HG03354 (cell line): ENCODE data around the gene AQP2.

Source experiments
- ATAC-seq: cut with Tn5 transposase; IDR thresholded peaks from one replicate; pipeline ENCODE4 v1.9.1; 2021; ENCODE audit warnings: mild to moderate bottlenecking; ENCODE audit not compliant: unreplicated experiment, poor library complexity, severe bottlenecking

Gene AQP2

DNA sequence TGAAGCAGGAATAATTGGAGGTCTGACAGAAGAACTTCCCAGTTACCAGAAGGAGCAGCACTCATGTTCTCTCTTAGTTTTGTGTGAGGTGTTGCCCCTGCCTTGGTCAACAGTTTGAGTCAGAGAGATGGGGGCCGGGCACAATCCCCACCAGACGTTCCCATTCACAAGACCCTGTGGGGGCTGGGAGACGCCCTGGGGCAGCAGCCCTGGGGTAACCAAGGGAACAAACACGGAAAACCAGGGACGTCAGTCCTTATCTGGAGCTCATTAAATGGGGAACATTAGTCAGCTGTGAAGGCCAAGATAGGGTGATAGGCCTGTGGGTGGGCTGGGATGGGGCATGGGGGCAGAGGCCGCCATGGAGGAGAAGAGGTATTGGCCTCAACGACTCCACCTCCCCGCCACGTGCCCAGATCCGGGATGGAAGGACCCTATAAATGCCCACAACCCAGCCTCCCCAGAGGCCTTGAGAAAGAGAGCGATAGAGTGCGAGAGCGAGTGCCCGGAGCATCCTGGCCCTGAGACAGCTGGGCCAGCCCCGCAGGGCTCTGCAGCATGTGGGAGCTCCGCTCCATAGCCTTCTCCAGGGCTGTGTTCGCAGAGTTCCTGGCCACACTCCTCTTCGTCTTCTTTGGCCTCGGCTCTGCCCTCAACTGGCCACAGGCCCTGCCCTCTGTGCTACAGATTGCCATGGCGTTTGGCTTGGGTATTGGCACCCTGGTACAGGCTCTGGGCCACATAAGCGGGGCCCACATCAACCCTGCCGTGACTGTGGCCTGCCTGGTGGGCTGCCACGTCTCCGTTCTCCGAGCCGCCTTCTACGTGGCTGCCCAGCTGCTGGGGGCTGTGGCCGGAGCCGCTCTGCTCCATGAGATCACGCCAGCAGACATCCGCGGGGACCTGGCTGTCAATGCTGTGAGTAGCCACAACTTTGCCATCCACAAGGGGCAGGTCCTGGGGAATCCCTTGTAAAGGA is at the start of gene AQP2:
Gene AQP2 (plus strand): TSS at position 465 of the 979 bp plus-strand sequence. CDS start 94 bp downstream, at position 559.
- no peak for ATAC-seq

DNA sequence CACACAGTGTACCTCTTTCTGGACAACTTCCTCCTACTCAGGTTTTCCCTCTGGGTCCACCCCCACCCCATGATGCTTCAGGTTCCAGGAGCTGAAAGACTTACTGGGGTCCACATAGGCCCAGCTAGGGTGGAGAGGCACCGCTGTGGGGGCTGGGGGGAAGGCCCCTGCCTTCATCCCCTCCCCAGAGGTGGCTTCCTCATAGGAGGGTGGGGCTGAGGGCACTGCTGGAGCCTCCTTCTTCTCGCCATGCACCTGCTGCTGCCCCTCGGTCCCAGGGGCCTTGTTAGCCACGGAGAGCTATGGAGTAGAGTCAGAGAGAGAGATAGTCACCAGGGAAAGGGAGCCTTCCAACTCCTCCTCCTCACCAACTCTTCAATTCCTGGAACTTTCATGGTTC is 49.5 kb upstream of the AQP2 start:
- ATAC-seq, result no peak

- ATAC-seq, result no peak
Measured at GRCh38 chr12:49901986-49902385, 48.6 kb upstream of the AQP2 start.

- no peak for ATAC-seq
Measured at GRCh38 chr12:49902399-49903350, 47.9 kb upstream of the AQP2 start.

DNA sequence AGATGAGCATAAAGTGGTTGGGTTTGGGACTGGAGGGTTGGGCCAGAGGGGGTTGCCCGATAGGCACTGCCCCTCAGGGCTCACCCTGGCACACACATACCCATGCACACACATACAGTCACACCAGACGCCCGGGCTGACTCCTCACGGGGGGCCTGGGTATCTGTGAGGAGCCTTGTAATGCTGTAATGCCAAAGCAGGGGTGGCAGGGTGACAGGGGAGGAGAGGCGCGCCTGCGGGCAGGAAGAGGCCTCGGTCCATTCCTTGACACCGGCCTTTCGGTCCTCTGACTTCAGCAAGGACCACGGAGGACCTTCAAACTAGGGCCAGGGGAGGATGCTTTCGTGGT is 47.2 kb upstream of the AQP2 start:
- ATAC-seq, result no peak

DNA sequence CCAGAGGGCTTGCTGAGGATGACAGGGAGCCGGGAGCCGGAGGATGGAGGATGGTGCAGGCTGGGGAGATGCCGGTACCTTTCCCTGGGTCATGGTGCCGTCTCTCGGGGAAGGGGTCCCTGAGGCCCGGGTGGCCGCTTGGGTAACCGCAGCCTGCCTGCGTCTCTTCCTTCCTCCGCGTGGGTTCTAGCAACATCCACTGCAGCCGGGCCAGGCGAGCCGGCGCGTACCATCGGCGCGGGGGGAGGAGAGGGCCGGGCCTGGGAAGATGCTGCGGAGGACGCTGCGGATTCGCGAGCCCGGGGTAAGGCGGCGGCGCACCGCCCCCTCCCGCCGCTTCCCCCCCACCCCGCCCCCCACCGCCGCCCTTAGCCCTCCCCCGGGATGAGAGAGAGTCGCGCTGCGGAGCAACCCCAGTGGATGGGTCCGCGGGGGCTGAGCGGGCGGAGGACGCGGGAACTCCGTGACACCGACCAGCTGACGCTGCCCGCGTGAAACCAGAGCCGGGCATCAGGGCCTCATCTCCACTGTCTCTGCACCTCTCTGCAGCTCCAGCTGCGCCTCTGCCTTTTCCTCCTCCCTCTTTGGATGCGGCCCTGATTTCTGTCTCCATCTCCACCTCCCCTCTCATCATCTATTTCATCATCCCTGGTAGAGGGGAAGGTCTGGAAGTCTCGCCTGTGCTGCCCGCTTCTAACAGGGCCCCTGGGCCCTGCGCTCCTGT is 46.7 kb upstream of the AQP2 start, which contains the start of gene FAIM2:
Gene FAIM2 (minus strand): TSS at position 201 of the 724 bp plus-strand sequence. CDS start 108 bp downstream, at position 93.
- ATAC-seq, result no peak

GRCh38 chr12:49904601-49905000 is 45.9 kb upstream of the AQP2 start:
- no peak for ATAC-seq

GRCh38 chr12:49905718-49906314 is 44.7 kb upstream of the AQP2 start:
- ATAC-seq, result no peak

- no peak for ATAC-seq
Measured at GRCh38 chr12:49907352-49907751, 43.2 kb upstream of the AQP2 start.

GRCh38 chr12:49909356-49909755 is 41.2 kb upstream of the AQP2 start:
- ATAC-seq, result no peak

- ATAC-seq, result no peak
Measured at GRCh38 chr12:49909826-49910225, 40.7 kb upstream of the AQP2 start.

- ATAC-seq, result no peak
Measured at GRCh38 chr12:49910331-49911212, 40.0 kb upstream of the AQP2 start.

DNA sequence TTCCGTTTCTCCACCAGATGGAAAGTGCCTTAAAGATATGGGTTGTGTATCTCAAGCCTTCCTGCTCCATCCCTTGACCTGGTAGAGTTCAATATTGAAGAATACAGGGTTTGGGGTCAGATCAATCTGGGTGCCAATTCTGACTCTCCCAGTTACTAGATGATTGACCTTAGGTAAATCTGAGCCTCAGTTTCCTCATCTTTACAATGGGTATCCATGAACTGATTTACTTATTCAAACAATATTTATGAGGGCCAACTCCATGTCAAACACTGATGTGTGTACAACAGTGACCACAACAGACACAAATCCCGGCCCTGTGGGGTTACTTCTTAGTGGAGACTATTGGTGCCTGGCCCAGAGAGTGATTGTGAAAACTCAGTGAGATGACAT is 39.3 kb upstream of the AQP2 start:
- no peak for ATAC-seq

- no peak for ATAC-seq
Measured at GRCh38 chr12:49912345-49913255, 37.9 kb upstream of the AQP2 start.

- ATAC-seq, result no peak
Measured at GRCh38 chr12:49916129-49916919, 34.2 kb upstream of the AQP2 start.

DNA sequence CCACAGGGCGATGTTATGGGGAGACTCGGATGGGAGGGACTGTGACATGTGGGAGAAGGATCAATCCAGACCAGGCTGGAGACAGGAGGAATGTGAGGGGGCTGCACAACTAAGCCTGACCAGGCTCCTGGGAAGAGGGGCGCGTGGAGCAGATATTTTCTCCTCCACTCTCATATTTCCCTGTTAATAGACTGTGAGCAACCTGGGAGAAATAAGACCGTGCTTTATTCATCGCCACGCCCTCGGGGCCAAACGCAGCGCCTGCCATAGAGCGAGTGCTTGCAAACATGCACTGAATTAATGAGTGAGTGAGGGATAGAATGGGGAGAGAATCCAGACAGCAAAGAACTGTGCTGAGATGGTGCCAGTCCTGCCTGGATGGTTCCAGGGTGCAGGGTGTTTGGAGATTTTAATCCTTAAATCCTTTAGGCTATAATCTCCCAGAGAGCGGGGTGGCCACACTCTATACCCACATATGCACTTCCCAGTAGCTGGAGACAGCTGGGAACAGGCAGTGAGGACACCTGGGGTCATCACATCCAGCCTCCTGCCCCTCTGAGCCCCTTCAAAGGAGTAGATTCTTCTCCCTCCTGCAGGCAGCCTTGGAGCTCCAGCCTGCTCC is 33.3 kb upstream of the AQP2 start:
- no peak for ATAC-seq
